Stimulated activated CD8-positive, alpha-beta memory T cell treated with anti-CD3 and anti-CD28 coated beads, Interleukin-15, amount 100 ng/mL, for 24 hours (primary cell): ENCODE measurements around the gene VPS13C.

Experiments used
- DNase-seq: peaks from one replicate; pipeline ENCODE4 v3.0.0-alpha.2; 2020; ENCODE audit warnings: low read depth

Gene VPS13C

DNA sequence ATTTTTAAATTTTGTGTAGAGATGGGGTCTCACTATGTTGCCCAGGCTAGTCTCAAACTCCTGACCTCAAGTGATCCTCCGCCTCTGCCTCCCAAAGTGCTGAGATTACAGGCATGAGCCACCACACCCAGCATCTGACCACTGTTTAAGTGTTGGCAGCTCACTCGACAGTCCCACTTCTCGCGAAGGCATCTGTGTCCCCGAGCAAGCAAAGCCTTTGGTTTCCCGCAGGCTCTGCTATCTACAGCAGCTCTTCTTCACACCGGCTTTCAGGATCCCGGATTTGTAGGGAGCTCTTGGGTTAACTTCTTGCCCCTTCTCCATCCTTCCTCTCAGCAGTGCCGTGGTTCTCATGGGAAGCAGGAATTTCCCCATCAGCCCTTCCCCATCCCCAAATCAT, 240.9 kb downstream of the VPS13C start:
- DNase-seq = no peak

- DNase-seq = no peak
Measured at GRCh38 chr15:61818801-61819200, 241.4 kb downstream of the VPS13C start.

DNA sequence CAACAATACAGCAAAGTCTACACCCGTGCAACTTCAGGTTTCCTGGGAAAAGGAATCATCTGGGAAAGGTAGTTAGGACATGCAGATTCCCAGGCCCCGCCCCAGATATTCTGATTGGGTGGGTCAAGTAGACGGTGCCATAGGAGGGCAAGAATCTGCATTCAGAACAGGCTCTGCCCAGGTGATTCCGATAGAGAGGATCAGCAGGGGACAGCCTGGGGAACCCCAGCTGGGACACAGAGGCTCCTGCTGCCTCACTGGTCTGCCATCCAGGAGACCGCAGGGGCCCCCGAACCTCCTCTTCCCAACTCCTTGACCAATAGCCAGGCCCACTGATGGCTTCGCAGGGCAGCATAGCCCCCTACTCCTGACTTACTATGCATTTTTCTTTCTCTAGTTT, 243.4 kb downstream of the VPS13C start:
- no peak for DNase-seq

DNA sequence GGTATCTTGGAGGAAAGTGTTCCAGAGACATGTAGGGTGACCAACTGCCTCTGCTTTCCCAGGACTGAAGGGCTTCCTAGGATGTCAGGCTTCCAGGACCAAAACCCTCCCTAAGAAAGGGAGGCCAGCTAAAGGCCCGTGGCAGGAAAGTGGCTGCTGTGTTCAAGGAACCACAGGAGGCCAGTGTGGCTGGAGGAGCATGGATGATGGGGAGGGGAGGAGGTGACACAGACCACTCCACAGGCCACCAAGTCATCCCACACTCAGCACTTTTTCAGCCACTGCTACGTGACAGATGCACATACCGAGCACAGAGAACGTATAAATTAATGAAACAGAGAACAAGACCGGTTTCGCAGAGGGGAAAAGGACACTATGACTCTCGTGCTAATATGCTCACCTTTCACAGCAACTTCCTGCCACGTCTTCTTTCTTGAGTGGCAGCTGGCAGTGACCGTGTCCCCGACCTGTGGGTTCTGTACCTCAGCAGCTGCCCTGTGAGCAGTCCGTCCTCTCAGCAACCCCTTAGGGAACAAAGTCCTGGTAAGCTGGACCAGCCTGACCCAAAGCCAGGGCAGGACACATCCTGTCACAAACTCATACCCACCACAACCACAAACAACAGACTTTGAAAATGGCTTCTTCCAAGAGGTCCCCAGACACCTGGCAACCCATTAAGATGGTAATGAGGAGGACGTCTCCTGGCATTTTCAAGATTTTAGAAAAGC, 244.7 kb downstream of the VPS13C start:
- no peak for DNase-seq

DNA sequence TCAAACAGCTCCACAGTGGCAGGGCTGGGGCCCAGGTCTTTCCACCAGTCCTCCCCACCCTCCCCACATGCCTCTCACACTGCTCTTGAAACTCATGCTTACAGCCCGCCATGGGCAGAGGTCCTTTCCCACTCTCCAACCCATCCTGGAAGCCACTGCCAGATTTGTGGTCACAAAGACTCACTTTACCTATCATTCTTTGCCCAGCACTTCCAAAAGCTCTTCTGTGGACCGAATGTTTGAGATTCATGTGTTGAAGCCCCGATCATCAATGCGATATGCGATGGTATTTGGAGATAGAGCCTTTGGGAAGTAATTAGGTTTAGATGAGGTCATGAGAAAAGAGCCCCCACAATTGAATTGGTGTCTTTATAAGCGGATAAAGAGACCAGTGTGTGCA, 247.8 kb downstream of the VPS13C start:
- no peak for DNase-seq

DNA sequence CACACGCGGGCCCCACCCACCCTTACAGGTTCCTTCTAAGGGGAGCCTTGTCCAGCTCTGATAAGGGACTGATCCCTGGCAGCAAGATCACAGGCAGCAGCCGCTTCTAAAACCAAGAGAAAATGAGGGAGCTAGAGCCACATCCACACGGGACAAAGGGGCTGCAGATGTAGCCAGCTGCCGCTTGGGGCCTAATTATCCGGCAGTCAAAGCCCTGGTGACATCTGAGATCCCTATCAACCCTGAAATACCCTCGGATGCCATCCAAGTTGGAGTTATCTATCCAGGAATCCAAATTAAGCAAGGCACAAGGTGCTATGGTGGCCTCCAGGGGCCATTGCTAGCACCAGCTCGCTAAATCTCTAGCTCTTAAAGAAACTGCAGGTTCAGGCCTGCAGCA, 248.3 kb downstream of the VPS13C start:
- no peak for DNase-seq

- DNase-seq = no peak
Measured at GRCh38 chr15:61809216-61809615, 251.0 kb downstream of the VPS13C start.

GRCh38 chr15:61807281-61807929, 252.8 kb downstream of the VPS13C start:
- no peak for DNase-seq
